Measurements from ENCODE around the gene PTCD2.

PTCD2 gene

GRCh38 chr5:72407541-72407940 is 87.4 kb downstream of the PTCD2 start:
- Histone ChIP-seq H3K36me3 (ENCODE audit: control insufficient read depth, insufficient read depth, low read length) (no peaks in the 10 kb centered on the region), H2AFZ (no peak overlapping the region), H3K9ac (no peak overlapping the region), H3K79me2 (no peaks in the 10 kb centered on the region), H3K4me2 (ENCODE audit: low read length) (no peak overlapping the region), H3K9me3 (ENCODE audit: control insufficient read depth, low read length) (no peaks in the 10 kb centered on the region), H3K4me3 (ENCODE audit: low read depth, low read length) (no peak overlapping the region), H3K27me3 (ENCODE audit: control insufficient read depth, insufficient read depth, low read length) (no peaks in the 10 kb centered on the region), H3K4me1 (no peaks in the 10 kb centered on the region), H3K27ac (no peak overlapping the region)
- no peak for TF ChIP-seq CTCF (IDR thresholded peaks at IDR 0.05)

GRCh38 chr5:72408127-72408526 is 88.0 kb downstream of the PTCD2 start:
- no peak for TF ChIP-seq CTCF (IDR thresholded peaks at IDR 0.05)
- H3K4me2 ChIP-seq (ENCODE audit: low read length), result no peak overlapping the region
- H3K79me2 ChIP-seq, result no peaks in the 10 kb centered on the region
- H3K27ac ChIP-seq, result no peak overlapping the region
- no peaks in the 10 kb centered on the region for H3K4me1 ChIP-seq
- H3K36me3 ChIP-seq (ENCODE audit: control insufficient read depth, insufficient read depth, low read length), result no peaks in the 10 kb centered on the region
- no peak overlapping the region for H2AFZ ChIP-seq
- H3K9ac ChIP-seq, result no peak overlapping the region
- no peak overlapping the region for H3K4me3 ChIP-seq (ENCODE audit: low read depth, low read length)
- no peaks in the 10 kb centered on the region for H3K27me3 ChIP-seq (ENCODE audit: control insufficient read depth, insufficient read depth, low read length)
- H3K9me3 ChIP-seq (ENCODE audit: control insufficient read depth, low read length), result no peaks in the 10 kb centered on the region

- Histone ChIP-seq H3K9me3 (ENCODE audit: control insufficient read depth, low read length) (no peaks in the 10 kb centered on the region), H3K4me3 (ENCODE audit: low read depth, low read length) (no peak overlapping the region), H3K27me3 (ENCODE audit: control insufficient read depth, insufficient read depth, low read length) (no peaks in the 10 kb centered on the region), H2AFZ (no peak overlapping the region), H3K9ac (no peak overlapping the region), H3K4me1 (no peaks in the 10 kb centered on the region), H3K36me3 (ENCODE audit: control insufficient read depth, insufficient read depth, low read length) (no peaks in the 10 kb centered on the region), H3K79me2 (no peaks in the 10 kb centered on the region), H3K4me2 (ENCODE audit: low read length) (no peak overlapping the region), H3K27ac (no peak overlapping the region)
- TF ChIP-seq CTCF (IDR thresholded peaks at IDR 0.05), result no peak
These were observed 88.4 kb downstream of the PTCD2 start for GRCh38 chr5:72408603-72409002.

GRCh38 chr5:72410688-72411295 is 90.6 kb downstream of the PTCD2 start:
- H3K4me1 ChIP-seq, result no peaks in the 10 kb centered on the region
- H3K4me2 ChIP-seq (ENCODE audit: low read length), result no peak overlapping the region
- no peak for TF ChIP-seq CTCF (IDR thresholded peaks at IDR 0.05)
- H3K27me3 ChIP-seq (ENCODE audit: control insufficient read depth, insufficient read depth, low read length), result no peaks in the 10 kb centered on the region
- no peak overlapping the region for H2AFZ ChIP-seq
- no peak overlapping the region for H3K9ac ChIP-seq
- no peaks in the 10 kb centered on the region for H3K79me2 ChIP-seq
- H3K9me3 ChIP-seq (ENCODE audit: control insufficient read depth, low read length), result no peaks in the 10 kb centered on the region
- no peaks in the 10 kb centered on the region for H3K36me3 ChIP-seq (ENCODE audit: control insufficient read depth, insufficient read depth, low read length)
- no peak overlapping the region for H3K27ac ChIP-seq
- no peak overlapping the region for H3K4me3 ChIP-seq (ENCODE audit: low read depth, low read length)
